Gastrocnemius medialis (tissue), 4 donors: ENCODE measurements around the gene AP3S2. TPM values are rescaled to one million over a fixed set of nuclear protein-coding genes. Genes with fewer than 3 reads are reported as not detected.

ENCODE experiments used
- ATAC-seq, 2 donors: fragments of 150-250 bp; one replicate each; pipeline ENCODE4 v1.9.1; 2016
- DNase-seq, 2 donors: peaks; one replicate each; pipeline ENCODE4 v3.0.0-alpha.2; 2019
- H3K27ac ChIP-seq, 4 donors: fragments of 200-600 bp; sonication (generic); 1 replicate in 1 of 4; 2 replicates in 3 of 4; pipeline ENCODE4 v1.5.1; 2016 to 2018; ENCODE audit warnings: mild to moderate bottlenecking in 2 of 4, moderate library complexity in 1 of 4
- H3K27me3 ChIP-seq, 3 donors: fragments of 200-600 bp; sonication (generic) in 2 of 3; 1 replicate in 1 of 3; 2 replicates in 2 of 3; pipeline versions ENCODE4 v1.5.1 to v1.6.0; 2016 to 2019; ENCODE audit warnings: mild to moderate bottlenecking in 1 of 3, moderate library complexity in 1 of 3
- H3K36me3 ChIP-seq, 2 donors: fragments of 200-600 bp; sonication (generic) in 1 of 2; one replicate each; pipeline ENCODE4 v1.5.1; 2017 to 2018
- H3K4me1 ChIP-seq, 2 donors: fragments of 200-600 bp; sonication (generic) in 1 of 2; one replicate each; pipeline ENCODE4 v1.5.1; 2016 to 2017; ENCODE audit warnings: mild to moderate bottlenecking in 2 of 2
- H3K4me3 ChIP-seq, 4 donors: fragments of 200-600 bp; sonication (generic) in 3 of 4; 1 replicate in 1 of 4; 2 replicates in 3 of 4; pipeline ENCODE4 v1.5.1; 2016 to 2019; ENCODE audit warnings: mild to moderate bottlenecking in 2 of 4
- H3K9me3 ChIP-seq, 3 donors: fragments of 200-600 bp; sonication (generic) in 2 of 3; 1 replicate in 1 of 3; 2 replicates in 2 of 3; pipeline ENCODE4 v1.5.1; 2016 to 2019
- POLR2A ChIP-seq, 2 donors: fragments of 450-650 bp; IDR thresholded peaks; one replicate each; pipeline ENCODE4 v1.6.1; 2017; ENCODE audit warnings: antibody characterized with exemption in 2 of 2, mild to moderate bottlenecking in 2 of 2, moderate library complexity in 2 of 2
- in situ Hi-C, 4 donors: fragments of 200-750 bp; cut with MboI; loops; one replicate each; pipeline versions ENCODE4 v1.15.0 to v1.8.0; 2017; ENCODE audit warnings: low sequenced_read_pairs in 4 of 4
- intact Hi-C: fragments of 100-400 bp; cut with DNase I; formaldehyde crosslinking; loops from one replicate; pipeline ENCODE4 v1.15.1; 2023; ENCODE audit warnings: low total_unique reads
- total RNA-seq, 4 donors: library from RNA; depleted of rRNA; stranded (reverse); fragments of >200 nt; gene quantifications; one replicate each; pipeline versions ENCODE4 v1.1.0 to v1.2.3, GENCODE V29; 2016
- TF ChIP-seq, protein P1 (sequence below), 5 experiments: fragments of 450-650 bp in 3 of 5; fragments of 200-600 bp in 2 of 5; sonication (generic) in 2 of 5; IDR thresholded peaks in 4 of 5; conservative IDR thresholded peaks in 1 of 5; 1 replicate in 4 of 5; 2 replicates in 1 of 5; pipeline ENCODE4 v1.5.1; 2016 to 2019; ENCODE audit warnings: antibody characterized with exemption in 5 of 5, mild to moderate bottlenecking in 3 of 5, moderate library complexity in 3 of 5

AP3S2 gene
- total RNA-seq, 4 donors from 2014 or later = 48.4 to 82.6 (median 71.3) TPM

DNA sequence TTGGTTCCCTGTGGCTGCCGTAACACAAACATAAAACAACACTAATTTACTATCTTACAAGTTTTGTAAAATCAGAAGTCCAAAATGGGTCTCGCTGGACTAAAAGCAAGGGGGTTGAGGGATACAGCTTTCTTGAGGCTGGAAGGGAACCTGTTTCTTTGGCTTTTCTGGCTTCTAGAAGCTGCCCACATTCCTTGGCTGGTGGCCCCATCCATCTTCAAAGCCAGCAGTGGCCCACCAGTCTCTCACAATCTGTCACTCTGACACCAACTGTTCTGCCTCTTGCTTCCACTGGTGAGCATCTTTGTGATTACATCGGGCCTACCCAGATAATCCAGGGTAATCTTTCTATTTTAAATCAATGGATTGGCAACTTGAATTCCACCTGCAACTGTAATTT, 78.0 kb downstream of the AP3S2 start:
- Histone ChIP-seq H3K36me3 (no peaks in the 10 kb centered on the region), H3K9me3 (peaks cover 0 to 4% (median 0%) of the 10 kb centered on the region in 3 donors), H3K27ac (no peak overlapping the region), H3K27me3 (peaks cover 37 to 59% (median 54%) of the 10 kb centered on the region in 3 donors), H3K4me1 (no peaks in the 10 kb centered on the region), H3K4me3 (no peak overlapping the region)
- in situ Hi-C loops (no loop called here), intact Hi-C loops (no loop called here)
- TF ChIP-seq, protein P1, sequence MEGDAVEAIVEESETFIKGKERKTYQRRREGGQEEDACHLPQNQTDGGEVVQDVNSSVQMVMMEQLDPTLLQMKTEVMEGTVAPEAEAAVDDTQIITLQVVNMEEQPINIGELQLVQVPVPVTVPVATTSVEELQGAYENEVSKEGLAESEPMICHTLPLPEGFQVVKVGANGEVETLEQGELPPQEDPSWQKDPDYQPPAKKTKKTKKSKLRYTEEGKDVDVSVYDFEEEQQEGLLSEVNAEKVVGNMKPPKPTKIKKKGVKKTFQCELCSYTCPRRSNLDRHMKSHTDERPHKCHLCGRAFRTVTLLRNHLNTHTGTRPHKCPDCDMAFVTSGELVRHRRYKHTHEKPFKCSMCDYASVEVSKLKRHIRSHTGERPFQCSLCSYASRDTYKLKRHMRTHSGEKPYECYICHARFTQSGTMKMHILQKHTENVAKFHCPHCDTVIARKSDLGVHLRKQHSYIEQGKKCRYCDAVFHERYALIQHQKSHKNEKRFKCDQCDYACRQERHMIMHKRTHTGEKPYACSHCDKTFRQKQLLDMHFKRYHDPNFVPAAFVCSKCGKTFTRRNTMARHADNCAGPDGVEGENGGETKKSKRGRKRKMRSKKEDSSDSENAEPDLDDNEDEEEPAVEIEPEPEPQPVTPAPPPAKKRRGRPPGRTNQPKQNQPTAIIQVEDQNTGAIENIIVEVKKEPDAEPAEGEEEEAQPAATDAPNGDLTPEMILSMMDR (IDR thresholded peaks at IDR 0.05 in 4 of 5, conservative IDR thresholded peaks at IDR 0.05 in 1 of 5) = no peak
- no peak for TF ChIP-seq POLR2A (IDR thresholded peaks at IDR 0.05)
- DNase-seq = no peak
- no peak for ATAC-seq

DNA sequence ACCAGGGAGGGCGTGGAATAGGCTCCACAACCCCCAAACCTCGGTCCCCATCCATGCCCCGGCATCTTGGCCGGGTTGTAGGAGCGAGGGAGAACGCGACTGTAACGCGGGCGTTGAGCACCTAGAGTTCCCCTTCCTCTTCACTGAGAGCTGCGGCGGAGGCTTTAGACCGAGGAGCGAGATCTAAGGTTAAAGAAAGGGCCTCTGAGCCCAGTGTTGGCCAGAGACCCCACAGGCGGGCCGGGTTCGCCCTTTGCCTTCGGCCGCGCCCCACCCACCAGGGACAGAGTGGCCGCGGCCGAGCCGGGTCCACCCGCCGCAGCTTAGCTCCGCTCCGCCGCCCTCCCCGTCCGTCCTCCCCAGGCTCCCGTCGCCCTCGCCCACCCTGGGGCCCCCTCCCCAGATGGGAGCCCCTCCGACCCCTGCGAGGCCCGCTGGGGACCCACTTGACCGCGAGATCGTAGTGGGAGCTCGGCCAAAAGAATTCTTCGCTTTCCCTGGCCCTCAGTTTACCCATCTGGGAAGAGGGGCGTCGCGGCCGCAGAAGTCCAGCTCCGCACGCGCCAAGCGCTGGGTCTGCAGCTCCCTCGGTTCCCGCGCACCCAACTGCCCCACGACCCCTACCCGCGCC, 79.6 kb downstream of the AP3S2 start:
- TF ChIP-seq, protein P1 (IDR thresholded peaks at IDR 0.05 in 4 of 5, conservative IDR thresholded peaks at IDR 0.05 in 1 of 5) = no peak
- no peak for TF ChIP-seq POLR2A (IDR thresholded peaks at IDR 0.05)
- Histone ChIP-seq H3K4me1 (no peaks in the 10 kb centered on the region), H3K36me3 (no peaks in the 10 kb centered on the region), H3K27ac (peak overlapping the region in 3 of 4 donors; percentile 13 to 45 (median 45)), H3K9me3 (peaks cover 0 to 4% (median 0%) of the 10 kb centered on the region in 3 donors), H3K27me3 (peaks cover 37 to 47% (median 45%) of the 10 kb centered on the region in 3 donors), H3K4me3 (peak overlapping the region; percentile 41 to 53 (median 48))
- in situ Hi-C loops (no loop called here), intact Hi-C loops (no loop called here)
- DNase-seq (no peak), ATAC-seq (no peak)

DNA sequence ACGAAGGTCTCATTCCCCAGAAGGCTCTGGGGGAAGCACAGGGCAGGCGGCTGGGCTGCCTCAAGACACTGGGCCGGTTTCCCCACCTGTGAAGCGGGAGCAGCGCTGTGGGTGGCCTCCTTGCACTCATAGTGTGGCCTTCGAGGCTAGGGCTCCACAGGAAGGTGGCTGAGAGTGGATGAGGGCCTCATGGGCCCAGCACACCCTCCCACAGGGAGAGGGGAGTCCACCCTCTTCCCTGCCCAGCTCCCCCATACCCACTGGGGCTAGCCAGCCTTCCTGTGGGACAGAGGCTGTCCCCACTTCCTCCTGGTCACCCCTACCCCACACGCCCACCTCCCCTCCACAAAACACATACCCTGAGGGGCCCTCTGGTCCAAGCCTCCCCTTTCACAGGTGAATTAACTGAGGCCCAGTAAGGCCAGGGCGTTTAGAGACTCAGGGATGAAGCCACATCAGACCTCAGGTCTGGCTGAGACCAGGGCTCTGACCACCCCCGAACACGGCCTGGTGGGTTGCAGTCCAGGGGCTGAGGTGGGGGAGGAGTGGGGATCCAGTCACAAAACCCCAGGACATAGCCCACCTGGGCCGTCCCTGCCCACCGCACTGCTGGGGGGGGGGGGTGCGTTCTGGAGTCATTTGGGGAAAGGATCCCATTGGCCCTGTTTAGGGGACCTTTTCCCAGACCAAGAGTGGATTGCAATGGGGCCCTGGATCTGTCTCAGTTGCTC, 80.2 kb downstream of the AP3S2 start:
- no peak for TF ChIP-seq POLR2A (IDR thresholded peaks at IDR 0.05)
- TF ChIP-seq, protein P1 (IDR thresholded peaks at IDR 0.05 in 4 of 5, conservative IDR thresholded peaks at IDR 0.05 in 1 of 5) = no peak
- peak overlapping the region in 1 of 4 donors; percentile 45 for H3K27ac ChIP-seq
- no peaks in the 10 kb centered on the region for H3K36me3 ChIP-seq
- H3K4me3 ChIP-seq = peak overlapping the region; percentile 41 to 53 (median 48)
- H3K27me3 ChIP-seq = peaks cover 37 to 45% (median 42%) of the 10 kb centered on the region in 3 donors
- no peak for DNase-seq
- intact Hi-C loops = no loop called here
- H3K4me1 ChIP-seq = no peaks in the 10 kb centered on the region
- peaks cover 0 to 4% (median 0%) of the 10 kb centered on the region in 3 donors for H3K9me3 ChIP-seq
- ATAC-seq = no peak
- in situ Hi-C loops = no loop called here

DNA sequence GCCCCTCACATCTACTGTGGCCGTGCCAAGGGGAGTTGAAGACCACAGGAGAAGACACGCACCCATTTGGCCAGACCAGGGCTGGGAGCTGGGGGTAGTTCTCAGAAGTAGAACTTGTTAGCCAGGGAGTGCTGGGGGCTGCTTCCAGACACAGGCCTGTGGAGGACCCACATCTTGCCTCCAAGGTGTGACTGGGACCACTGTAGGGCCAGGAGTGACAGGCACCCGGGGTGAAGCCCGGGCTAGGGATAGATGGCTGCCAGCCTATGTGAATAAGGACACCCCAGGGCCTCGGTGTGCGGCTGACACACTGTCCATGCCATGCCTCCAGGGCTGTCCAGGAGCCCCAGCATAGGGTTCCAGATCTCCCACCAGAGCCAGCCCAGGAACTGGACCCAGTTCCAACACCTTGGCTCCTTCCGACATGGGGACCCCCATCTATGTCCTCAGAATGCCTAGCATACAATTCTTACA, 80.9 kb downstream of the AP3S2 start:
- H3K4me3 ChIP-seq = no peak overlapping the region
- intact Hi-C loops (no loop called here), in situ Hi-C loops (no loop called here)
- ATAC-seq = no peak
- H3K9me3 ChIP-seq = peaks cover 0 to 4% (median 0%) of the 10 kb centered on the region in 3 donors
- peak overlapping the region in 2 of 4 donors; percentile 23 to 27 for H3K27ac ChIP-seq
- no peak for TF ChIP-seq POLR2A (IDR thresholded peaks at IDR 0.05)
- TF ChIP-seq, protein P1 (IDR thresholded peaks at IDR 0.05 in 4 of 5, conservative IDR thresholded peaks at IDR 0.05 in 1 of 5) = no peak
- no peak for DNase-seq
- peaks cover 32 to 42% (median 41%) of the 10 kb centered on the region in 3 donors for H3K27me3 ChIP-seq
- no peaks in the 10 kb centered on the region for H3K4me1 ChIP-seq
- no peaks in the 10 kb centered on the region for H3K36me3 ChIP-seq
